ENCODE data around the gene AGBL1. TPM values are rescaled to one million over a fixed set of nuclear protein-coding genes. Genes with fewer than 3 reads are reported as not detected.

Gene AGBL1
- total RNA-seq, 1 experiment from 2014 or later, result not detected

GRCh38 chr15:86155551-86155950, 75.9 kb downstream of the AGBL1 start:
- DNase-seq, result no peak
- H2BK15ac ChIP-seq (ENCODE audit: low read depth, low read length), result no peak overlapping the region
- no peaks in the 10 kb centered on the region for H3K9me3 ChIP-seq (ENCODE audit: control insufficient read depth, low read depth, low read length)
- H2BK5ac ChIP-seq (ENCODE audit: insufficient read length, low read length), result no peak overlapping the region
- no peaks in the 10 kb centered on the region for H4K20me1 ChIP-seq (ENCODE audit: control insufficient read depth, insufficient read depth, insufficient read length)
- no CpG with 5 or more reads among the region's 3 CpGs for WGBS (ENCODE audit: extremely low coverage, insufficient read length, low lambda C conversion rate)
- H2AK5ac ChIP-seq (ENCODE audit: insufficient read length, low read length), result no peak overlapping the region
- no peak for TF ChIP-seq CTCF (conservative IDR thresholded peaks at IDR 0.05)
- H4K8ac ChIP-seq (replicated peaks; ENCODE audit: insufficient read length, low read depth, low read length), result no peak overlapping the region
- no peaks in the 10 kb centered on the region; the same call in 1 of the 2 replicates for H3K4me1 ChIP-seq (ENCODE audit: insufficient read depth, low read length)
- H3K4ac ChIP-seq (ENCODE audit: low read depth, low read length), result no peak overlapping the region
- H3K27me3 ChIP-seq (ENCODE audit: insufficient read depth, low read length), result no peaks in the 10 kb centered on the region
- H2AFZ ChIP-seq (ENCODE audit: low read length), result no peak overlapping the region
- H3K27ac ChIP-seq (ENCODE audit: insufficient read length, low read depth, low read length), result no peak overlapping the region
- no peak overlapping the region for H2BK20ac ChIP-seq (ENCODE audit: low read depth, low read length, poor library complexity, severe bottlenecking)
- Mint-ChIP-seq H3K4me3 (no peak overlapping the region), H3K27me3 (ENCODE audit: low read depth) (no peaks in the 10 kb centered on the region; the same call in 1 of the 2 replicates), H3K4me1 (peaks cover 3 to 9% of the 10 kb centered on the region in 2 experiments), H3K9me3 (peaks cover 15 to 26% of the 10 kb centered on the region in 2 experiments; a peak in 4 of 5 replicates), H3K27ac (no peak overlapping the region), H3K36me3 (ENCODE audit: insufficient read depth in 1 of 3, low read depth in 3 of 3) (peaks cover 2 to 11% (median 3%) of the 10 kb centered on the region in 3 experiments; a peak in 2 of 7 replicates)
- H3K79me1 ChIP-seq (ENCODE audit: insufficient read depth, low read depth, low read length, poor library complexity, severe bottlenecking), result no peaks in the 10 kb centered on the region
- H3K4me2 ChIP-seq (ENCODE audit: insufficient read depth, insufficient read length, low read length), result no peak overlapping the region
- no peaks in the 10 kb centered on the region for H3K23me2 ChIP-seq (ENCODE audit: insufficient read length, low read depth, low read length, poor library complexity, severe bottlenecking)
- no peak overlapping the region for H4K91ac ChIP-seq (ENCODE audit: insufficient read length, low read depth, low read length)
- H2BK12ac ChIP-seq (ENCODE audit: insufficient read length, low read depth, low read length), result no peak overlapping the region
- H3K14ac ChIP-seq (ENCODE audit: insufficient read depth, low read length), result no peak overlapping the region
- H3T11ph ChIP-seq (ENCODE audit: low read length), result no peak overlapping the region
- no peak overlapping the region for H3K23ac ChIP-seq (ENCODE audit: insufficient read length, low read depth, low read length)
- H4K5ac ChIP-seq (ENCODE audit: insufficient read length, low read depth, low read length), result no peak overlapping the region
- no peak overlapping the region for H2BK120ac ChIP-seq (ENCODE audit: low read depth, low read length, poor library complexity, severe bottlenecking)
- no peak overlapping the region for H3K9ac ChIP-seq (ENCODE audit: extremely low read depth, insufficient read length, low read length)
- H3K79me2 ChIP-seq (ENCODE audit: insufficient read depth, low read length), result no peaks in the 10 kb centered on the region
- no peak overlapping the region for H3K18ac ChIP-seq (ENCODE audit: insufficient read length, low read depth, low read length)
- no peak overlapping the region for H3K56ac ChIP-seq (ENCODE audit: insufficient read length, low read depth, low read length)

Measured in H9 (cell line).